ENCODE results near the gene VPS25. TPM values are rescaled to one million over a fixed set of nuclear protein-coding genes. Genes with fewer than 3 reads are reported as not detected.
"Not testable (repeated sequence)": the region's sequence is repeated elsewhere in the genome, so short reads cannot be mapped to it uniquely, and the experiment has no call there.

VPS25 gene
- total RNA-seq, 1 experiment from 2014 or later = 84.4 TPM

DNA sequence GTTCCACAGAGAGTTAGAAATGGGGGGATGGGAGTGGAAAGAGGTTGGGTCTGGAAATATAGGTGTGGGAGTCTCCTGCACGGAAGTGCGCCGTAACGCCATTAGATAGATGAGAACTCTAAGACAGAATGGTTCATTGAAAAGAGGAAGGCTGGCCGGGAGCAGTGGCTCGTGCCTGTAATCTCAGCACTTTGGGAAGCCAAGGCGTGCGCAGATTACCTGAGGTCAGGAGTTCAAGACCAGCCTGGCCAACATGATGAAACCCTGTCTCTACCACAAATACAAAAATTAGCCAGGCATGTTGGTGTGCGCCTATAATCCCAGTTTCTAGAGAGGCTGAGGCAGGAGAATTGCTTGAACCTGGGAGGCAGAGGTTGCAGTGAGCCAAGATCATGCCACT lies 5.2 kb upstream of the VPS25 start:
- DNase-seq (ENCODE audit: low spot score) = not testable (repeated sequence)

DNA sequence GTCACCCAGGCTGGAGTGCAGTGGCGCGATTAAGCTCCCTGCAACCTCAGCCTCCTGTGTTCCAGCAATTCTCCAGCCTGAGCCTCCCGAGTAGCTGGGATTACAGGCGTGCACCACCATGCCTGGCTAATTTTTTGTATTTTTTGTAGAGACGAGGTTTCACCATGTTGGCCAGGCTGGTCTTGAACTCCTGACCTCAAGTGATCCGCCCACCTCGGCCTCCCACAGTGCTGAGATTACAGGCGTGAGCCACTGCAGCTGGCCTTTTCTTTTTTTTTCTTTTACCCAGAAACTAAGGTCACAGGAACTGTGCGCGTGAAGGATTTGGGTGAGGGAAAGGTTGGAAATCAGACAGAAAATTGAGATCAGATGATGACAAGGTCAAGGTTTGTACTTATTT lies 3.3 kb upstream of the VPS25 start:
- DNase-seq (ENCODE audit: low spot score) = not testable (repeated sequence)

- DNase-seq (ENCODE audit: low spot score) = no peak
Measured at GRCh38 chr17:42772945-42773289, 332 bp upstream of the VPS25 start.

DNA sequence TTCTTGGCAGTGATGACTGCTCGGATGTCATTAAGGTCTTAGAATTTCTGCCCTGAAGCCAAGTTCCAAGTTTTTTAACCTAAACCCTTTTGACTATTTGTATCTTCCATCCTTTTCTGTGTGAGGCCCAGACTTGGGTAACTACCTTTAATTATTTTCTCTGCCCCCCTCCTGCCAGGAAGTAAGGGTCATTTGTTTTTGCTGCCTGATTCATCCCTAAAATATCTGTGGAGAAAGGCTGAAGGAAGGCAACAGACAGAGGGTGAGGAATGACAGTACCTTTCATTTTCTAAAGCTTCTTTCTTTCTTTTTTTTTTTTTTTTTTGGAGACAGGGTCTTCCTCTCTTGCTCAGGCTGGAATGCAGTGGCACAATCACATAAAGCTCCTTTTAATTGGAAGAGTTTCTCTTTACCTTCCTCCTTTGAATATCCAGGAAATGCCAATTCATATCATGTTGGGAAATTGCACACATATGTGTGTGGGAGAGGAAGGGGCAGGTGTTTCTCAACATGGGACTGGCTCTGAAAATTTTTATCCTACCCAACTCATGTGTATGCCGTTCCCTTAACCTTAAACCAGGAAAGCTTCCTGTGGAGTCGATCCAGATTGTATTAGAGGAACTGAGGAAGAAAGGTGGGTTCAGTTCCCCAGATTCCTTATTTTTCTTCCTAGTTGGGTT lies 957 bp downstream of the VPS25 start:
- no peak for DNase-seq (ENCODE audit: low spot score)

DNA sequence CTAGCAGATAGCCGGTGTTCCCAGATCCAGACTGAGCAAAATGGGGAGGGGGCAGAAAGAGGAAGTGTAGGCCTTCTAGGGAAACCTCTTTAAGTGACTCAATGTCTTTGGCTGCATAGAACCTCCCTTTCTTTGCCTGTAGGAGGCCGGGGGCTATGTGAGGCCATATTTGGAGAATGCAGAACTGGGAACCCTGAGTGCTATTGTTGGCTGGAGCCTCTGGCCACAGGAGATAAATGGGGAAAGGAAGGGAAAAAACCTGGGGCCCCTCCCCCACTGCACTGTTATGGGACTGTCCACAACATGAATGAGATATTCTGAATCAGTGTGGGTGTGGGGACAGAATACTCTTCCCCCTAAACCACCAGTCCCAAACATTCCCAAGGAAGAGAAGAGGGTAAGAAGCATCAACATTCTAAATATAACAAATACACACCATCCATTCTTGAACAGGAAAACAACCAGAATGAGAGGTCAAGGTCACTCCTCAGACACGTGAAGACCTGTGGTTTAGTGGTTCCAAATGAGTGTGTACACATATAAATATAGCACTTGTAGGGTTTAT lies 2.4 kb downstream of the VPS25 start:
- no peak for DNase-seq (ENCODE audit: low spot score)

DNA sequence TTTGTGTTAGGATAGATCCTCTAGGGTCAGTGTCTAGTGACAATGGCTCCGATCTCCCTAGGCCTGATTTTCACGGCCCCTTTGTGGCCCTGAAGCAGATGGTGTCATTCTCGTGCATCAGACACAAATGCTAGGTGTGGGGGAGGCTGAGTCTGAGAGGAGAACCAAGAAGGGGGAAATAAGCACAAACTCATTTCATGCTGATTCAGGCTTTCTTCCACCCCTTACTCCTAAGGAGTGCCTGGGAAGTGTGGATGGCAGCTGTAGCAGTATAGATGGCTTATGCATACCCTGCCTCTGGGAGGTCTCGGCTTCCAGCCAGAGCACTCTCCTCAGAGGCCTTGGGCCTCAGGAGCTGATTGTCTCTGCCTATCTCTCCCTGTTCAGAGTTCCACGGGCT lies 5.3 kb downstream of the VPS25 start:
- DNase-seq (ENCODE audit: low spot score) = no peak

GRCh38 chr17:42779304-42779935 lies 6.2 kb downstream of the VPS25 start:
- peak; percentile 27 for DNase-seq (ENCODE audit: low spot score)

DNA sequence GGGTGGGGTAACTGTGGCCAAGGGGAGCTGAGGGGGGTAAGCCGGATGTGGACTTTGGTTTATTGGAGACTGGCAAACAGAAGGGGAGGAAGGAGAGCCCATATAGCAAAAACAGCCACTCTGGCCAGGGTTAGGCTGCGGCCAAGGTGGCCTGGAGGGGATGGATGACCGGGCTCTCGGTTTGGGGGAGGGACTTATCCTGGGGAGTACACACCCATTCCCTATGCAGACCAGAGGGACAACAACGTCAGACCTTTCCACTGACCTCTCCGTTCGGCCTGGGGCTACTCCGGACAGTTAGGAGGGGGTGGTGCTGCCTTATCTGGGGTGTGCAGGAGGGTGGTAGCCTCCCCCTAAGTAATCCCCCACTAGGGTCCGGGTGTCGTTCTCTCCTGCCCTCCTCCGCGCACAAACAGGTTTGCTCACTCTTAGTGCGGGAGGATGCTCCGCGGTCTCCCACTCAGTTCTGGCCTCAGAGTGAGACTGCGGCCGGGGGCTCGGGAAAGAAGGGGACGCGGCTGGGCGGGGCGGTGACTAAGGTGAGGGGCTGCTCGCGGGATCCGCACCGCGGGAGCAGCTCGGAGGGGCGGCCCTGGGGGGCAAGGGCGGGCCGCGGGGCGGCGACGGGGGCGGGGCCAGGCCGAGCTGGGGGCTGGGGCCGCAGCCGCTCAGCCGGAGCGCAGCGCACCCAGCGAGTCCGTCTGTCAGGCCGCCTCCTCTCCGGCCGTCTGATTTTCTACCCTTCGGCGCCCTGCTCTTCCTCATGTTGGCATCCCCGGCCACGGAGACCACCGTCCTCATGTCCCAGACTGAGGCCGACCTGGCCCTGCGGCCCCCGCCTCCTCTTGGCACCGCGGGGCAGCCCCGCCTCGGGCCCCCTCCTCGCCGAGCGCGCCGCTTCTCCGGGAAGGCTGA lies 6.9 kb downstream of the VPS25 start, which contains the start of gene WNK4:
TSS of gene WNK4 (plus strand) at position 675 of the 915 bp plus-strand sequence. CDS start at position 764, 89 bp downstream.
- peak; percentile 75 for DNase-seq (ENCODE audit: low spot score)

DNA sequence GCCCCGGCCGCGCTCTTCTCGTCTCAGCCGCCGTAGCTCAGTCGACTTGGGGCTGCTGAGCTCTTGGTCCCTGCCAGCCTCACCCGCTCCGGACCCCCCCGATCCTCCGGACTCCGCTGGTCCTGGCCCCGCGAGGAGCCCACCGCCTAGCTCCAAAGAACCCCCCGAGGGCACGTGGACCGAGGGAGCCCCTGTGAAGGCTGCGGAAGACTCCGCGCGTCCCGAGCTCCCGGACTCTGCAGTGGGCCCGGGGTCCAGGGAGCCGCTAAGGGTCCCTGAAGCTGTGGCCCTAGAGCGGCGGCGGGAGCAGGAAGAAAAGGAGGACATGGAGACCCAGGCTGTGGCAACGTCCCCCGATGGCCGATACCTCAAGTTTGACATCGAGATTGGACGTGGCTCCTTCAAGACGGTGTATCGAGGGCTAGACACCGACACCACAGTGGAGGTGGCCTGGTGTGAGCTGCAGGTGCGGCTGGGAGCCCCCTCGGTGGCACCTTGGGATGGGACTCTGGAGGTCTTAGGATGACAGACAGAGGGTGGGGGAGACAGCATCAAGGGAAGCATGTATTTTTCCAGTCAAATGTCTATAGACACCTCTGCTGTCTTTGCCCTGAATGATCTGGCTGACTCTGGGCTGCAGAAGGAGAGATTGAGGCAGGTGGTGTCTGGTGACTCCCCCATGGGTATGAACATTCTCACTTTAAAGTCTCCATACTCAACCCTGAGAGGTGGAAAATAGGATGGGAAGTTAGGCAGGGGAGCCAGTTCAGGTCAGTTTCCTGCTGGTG lies 7.8 kb downstream of the VPS25 start:
- no peak for DNase-seq (ENCODE audit: low spot score)

DNA sequence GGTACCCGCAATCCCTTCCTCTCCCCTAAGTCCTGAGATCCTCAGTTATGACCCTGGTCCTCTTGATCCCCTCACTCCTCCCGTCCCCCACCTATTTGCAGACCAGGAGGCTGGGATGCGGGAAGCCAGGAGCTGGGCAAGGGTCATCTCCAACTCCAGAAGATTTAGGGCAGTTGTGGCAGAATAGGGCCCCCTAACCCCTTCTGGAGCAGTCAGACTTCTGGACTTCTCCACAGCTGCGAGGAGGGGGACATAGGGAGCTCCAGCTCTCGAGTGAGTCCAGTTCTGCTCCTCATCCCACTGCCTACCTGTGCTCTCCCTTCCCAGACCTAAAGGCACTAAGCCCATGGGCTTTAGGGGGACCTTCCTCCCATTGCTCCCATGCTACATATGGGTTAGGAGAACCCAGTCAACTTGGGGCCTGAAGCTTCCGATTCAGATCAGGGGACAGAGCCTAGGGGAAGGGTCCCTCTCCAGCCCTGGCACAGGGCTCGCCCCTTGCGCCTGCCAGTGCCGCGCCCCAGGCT lies 8.5 kb downstream of the VPS25 start:
- DNase-seq (ENCODE audit: low spot score) = no peak

DNA sequence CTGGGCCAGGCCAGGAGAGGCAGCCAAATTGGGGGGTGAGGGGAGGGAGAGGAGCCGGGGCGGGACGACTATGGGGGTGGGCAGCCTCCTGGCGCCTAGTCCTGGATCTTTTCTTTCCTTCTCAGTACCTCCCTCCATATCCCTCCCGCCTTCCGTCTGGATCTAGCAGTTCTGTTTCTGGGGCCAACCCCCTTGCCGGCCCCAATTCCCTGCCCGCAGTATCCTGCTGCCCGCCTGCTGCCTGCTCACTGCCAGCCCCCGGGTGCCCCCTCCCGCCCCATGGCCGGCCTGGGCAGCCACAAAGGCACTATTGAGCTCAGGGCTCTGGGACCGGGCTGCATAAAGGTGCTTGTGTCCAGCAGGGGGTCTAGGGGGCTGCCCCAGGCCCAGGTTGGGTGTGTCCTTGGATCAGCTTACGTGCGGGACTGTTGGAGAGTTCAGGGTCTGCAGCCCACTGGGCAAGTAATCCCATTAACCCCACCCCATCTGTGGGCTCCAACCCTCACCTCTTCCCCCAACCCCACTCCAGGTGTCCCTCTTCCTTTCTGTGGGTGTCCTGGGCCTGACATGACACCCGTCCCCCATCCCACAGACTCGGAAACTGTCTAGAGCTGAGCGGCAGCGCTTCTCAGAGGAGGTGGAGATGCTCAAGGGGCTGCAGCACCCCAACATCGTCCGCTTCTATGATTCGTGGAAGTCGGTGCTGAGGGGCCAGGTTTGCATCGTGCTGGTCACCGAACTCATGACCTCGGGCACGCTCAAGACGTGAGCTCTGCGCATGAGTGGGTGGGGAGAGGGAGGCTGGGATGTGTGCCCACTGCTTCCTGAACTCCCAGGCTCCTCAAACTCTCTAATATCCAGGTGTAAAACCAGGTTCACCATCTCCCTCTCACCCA lies 9.2 kb downstream of the VPS25 start:
- no peak for DNase-seq (ENCODE audit: low spot score)

DNA sequence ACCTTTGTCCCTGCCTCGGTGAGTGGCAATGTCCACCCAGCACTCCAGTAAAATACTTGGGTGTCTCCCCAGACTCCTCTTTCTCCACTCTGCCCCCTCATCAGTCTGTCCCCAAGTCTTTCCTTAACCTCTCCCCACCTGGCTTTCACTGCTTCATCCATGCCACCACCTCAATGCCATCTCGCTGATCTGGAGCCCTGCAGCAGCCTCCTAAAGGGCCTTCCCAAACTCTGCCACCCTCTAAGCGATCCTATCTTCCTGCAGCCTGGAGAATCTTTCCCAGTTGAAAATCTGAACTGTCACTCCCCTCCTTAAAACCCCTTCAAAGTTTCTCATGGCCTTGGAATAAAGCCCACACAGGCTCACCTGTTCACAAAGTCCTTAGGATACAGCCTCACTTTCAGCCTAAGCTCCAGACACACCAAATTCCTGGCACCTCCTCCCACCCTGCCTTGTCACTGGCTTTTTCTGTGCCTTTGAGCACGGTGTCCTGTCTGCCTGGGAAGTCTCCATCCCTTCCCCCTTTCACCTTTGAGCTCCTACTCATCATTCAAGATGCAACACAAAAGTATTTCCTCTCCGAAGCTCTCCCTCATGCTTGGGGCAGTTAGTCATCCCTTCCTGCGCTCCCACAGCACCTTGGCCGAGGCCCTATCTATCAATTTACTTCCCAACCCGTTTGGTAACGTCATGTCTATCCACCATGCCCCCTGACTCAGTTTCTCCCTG lies 10.0 kb downstream of the VPS25 start:
- no peak for DNase-seq (ENCODE audit: low spot score)

DNA sequence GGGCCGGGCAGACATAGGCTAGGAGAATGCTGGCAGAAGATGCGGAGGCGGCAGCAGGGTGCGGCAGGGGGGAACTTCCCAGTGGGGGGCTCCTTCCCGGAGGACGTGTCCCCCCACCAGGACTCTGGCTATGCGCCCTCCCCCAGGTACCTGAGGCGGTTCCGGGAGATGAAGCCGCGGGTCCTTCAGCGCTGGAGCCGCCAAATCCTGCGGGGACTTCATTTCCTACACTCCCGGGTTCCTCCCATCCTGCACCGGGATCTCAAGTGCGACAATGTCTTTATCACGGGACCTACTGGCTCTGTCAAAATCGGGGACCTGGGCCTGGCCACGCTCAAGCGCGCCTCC lies 10.5 kb downstream of the VPS25 start:
- DNase-seq (ENCODE audit: low spot score) = no peak

DNA sequence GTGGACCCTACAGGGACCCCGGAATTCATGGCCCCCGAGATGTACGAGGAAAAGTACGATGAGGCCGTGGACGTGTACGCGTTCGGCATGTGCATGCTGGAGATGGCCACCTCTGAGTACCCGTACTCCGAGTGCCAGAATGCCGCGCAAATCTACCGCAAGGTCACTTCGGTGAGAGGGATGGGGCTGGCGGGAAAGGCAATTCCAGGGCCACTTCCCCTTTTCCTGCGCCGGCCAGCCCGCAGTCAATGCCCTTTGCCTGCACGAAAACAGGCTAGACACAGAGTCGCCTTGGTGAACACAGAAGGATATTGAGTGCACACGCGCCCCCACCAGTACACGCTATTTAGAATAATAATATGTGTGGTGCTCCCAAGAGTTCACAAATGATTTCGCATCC lies 11.2 kb downstream of the VPS25 start:
- DNase-seq (ENCODE audit: low spot score) = no peak

- no peak for DNase-seq (ENCODE audit: low spot score)
Measured at GRCh38 chr17:42784811-42785592, 11.8 kb downstream of the VPS25 start.

- DNase-seq (ENCODE audit: low spot score) = no peak
Measured at GRCh38 chr17:42787266-42787665, 14.0 kb downstream of the VPS25 start.

GRCh38 chr17:42791948-42792347 lies 18.7 kb downstream of the VPS25 start:
- no peak for DNase-seq (ENCODE audit: low spot score)

DNA sequence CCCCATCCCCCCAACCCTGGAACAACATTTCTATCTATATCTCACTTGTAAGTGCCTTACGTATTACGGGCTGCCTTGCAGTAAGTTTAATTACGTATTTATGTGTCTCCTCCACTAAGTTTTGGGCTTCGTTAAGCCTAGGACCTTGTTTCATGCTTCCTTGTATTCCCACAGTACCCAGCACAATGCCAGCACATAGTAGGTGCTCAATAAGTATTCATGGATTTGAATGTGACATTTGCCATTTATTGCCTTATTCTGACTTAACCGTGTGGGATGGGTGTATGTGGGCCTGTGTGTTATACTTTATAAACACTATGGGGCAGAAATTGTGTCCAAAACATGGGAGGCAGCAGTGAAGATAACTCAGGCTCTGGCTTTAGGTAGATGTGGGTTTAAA lies 19.3 kb downstream of the VPS25 start:
- DNase-seq (ENCODE audit: low spot score) = no peak

GRCh38 chr17:42795061-42795460 lies 21.8 kb downstream of the VPS25 start:
- no peak for DNase-seq (ENCODE audit: low spot score)

Measured in HT-29 (cell line).